Common myeloid progenitor, CD34-positive (primary cell): ENCODE data around the gene PLOD1.
"Not testable (repeated sequence)": the region's sequence is repeated elsewhere in the genome, so short reads cannot be mapped to it uniquely, and the experiment has no call there.

ENCODE experiments used
- CTCF ChIA-PET: fragments of 350-600 bp; sonication (Branson Sonifier 250); formaldehyde crosslinking; loops from one replicate; lab custom pipeline; 2021; ENCODE audit warnings: antibody characterized with exemption; lab: Charles Lee
- POLR2A ChIA-PET: fragments of 350-600 bp; sonication (Branson Sonifier 250); formaldehyde crosslinking; loops from one replicate; lab custom pipeline; 2021; ENCODE audit warnings: antibody characterized with exemption; lab: Charles Lee
- DNase-seq, 3 donors: peaks; one replicate each; pipeline versions ENCODE4 v3.0.0 to v3.0.0-alpha.2; 2013
- H3K27ac ChIP-seq, 2 experiments: 1 replicate in 1 of 2; 2 replicates in 1 of 2; pipeline ENCODE4 v1.7.0; 2013; ENCODE audit warnings: inconsistent platforms in 2 of 2, low read length in 2 of 2, mild to moderate bottlenecking in 2 of 2, low read depth in 1 of 2, moderate library complexity in 1 of 2; ENCODE audit not compliant: severe bottlenecking in 2 of 2, insufficient read depth in 1 of 2, poor library complexity in 1 of 2
- H3K27me3 ChIP-seq, 5 experiments: replicated peaks in 2 of 5; 1 replicate in 3 of 5; 2 replicates in 2 of 5; pipeline versions ENCODE4 v1.6.1 to v1.7.0; 2013; ENCODE audit warnings: low read length in 4 of 5, mild to moderate bottlenecking in 2 of 5, moderate library complexity in 2 of 5, inconsistent platforms in 1 of 5; ENCODE audit not compliant: insufficient read depth in 5 of 5, control insufficient read depth in 4 of 5
- H3K36me3 ChIP-seq, 4 experiments: 1 replicate in 2 of 4; 2 replicates in 2 of 4; pipeline versions ENCODE4 v1.6.1 to v1.7.0; 2013; ENCODE audit warnings: low read length in 3 of 4, control low read depth in 1 of 4, mild to moderate bottlenecking in 1 of 4; ENCODE audit not compliant: control insufficient read depth in 4 of 4, insufficient read depth in 4 of 4
- H3K4me1 ChIP-seq, 4 experiments: 1 replicate in 3 of 4; 2 replicates in 1 of 4; pipeline versions ENCODE4 v1.6.1 to v1.7.1; 2013; ENCODE audit warnings: low read length in 3 of 4, mild to moderate bottlenecking in 3 of 4, control low read depth in 1 of 4, inconsistent platforms in 1 of 4, moderate library complexity in 1 of 4; ENCODE audit not compliant: control insufficient read depth in 4 of 4, insufficient read depth in 4 of 4; ENCODE audit errors: control extremely low read depth in 1 of 4
- H3K4me3 ChIP-seq, 7 experiments: 1 replicate in 4 of 7; 2 replicates in 3 of 7; pipeline versions ENCODE4 v1.5.1 to v1.7.0; 2013; ENCODE audit warnings: mild to moderate bottlenecking in 7 of 7, low read length in 6 of 7, moderate library complexity in 6 of 7, inconsistent platforms in 2 of 7, low read depth in 2 of 7, control low read depth in 1 of 7; ENCODE audit not compliant: insufficient read depth in 4 of 7, control insufficient read depth in 1 of 7; ENCODE audit errors: extremely low read depth in 1 of 7
- H3K9me3 ChIP-seq, 5 experiments: 1 replicate in 4 of 5; 2 replicates in 1 of 5; pipeline versions ENCODE4 v1.6.1 to v1.7.1; 2013; ENCODE audit warnings: low read length in 4 of 5, mild to moderate bottlenecking in 2 of 5, inconsistent platforms in 1 of 5, low read depth in 1 of 5, moderate library complexity in 1 of 5; ENCODE audit not compliant: control insufficient read depth in 4 of 5, insufficient read depth in 2 of 5; ENCODE audit errors: control extremely low read depth in 1 of 5
- WGBS: methylation state at CpG from one replicate; pipeline ENCODE4 v1.1.5; 2013; ENCODE audit not compliant: insufficient coverage; 5-methylcytosine and 5-hydroxymethylcytosine counted together

PLOD1 gene

DNA sequence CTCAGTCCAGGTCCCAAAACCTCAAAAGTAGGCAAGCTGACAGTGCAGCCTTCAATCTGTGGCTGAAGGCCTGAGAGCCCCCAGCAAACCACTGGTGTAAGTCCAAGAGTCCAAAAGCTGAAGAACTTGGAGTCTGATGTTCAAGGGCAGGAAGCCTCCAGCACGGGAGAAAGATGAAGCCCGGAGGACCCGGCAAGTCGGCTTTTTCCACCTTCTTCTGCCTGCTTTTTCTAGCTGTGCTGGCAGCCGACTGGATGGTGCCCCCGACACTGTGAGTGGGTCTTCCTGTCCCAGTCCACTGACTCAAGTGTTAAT is 23.6 kb upstream of the PLOD1 start:
- H3K4me3 ChIP-seq, H3K27ac ChIP-seq, H3K9me3 ChIP-seq, H3K36me3 ChIP-seq, DNase-seq, H3K27me3 ChIP-seq: not testable (repeated sequence)
- ChIA-PET POLR2A (interaction anchor here (2.1 kb wide), 1 partner anchor 69 kb away, joined by 8 read pairs; no protein-coding TSS in a partner anchor), CTCF (interaction anchor here (1.0 kb wide), 1 partner anchor 36 kb away, joined by 3 read pairs; no protein-coding TSS in a partner anchor)
- peaks cover 0 to 14% (median 9%) of the 10 kb centered on the region in 4 experiments for H3K4me1 ChIP-seq
- WGBS, result 88% methylated on average over 6 of the region's 6 CpGs

DNA sequence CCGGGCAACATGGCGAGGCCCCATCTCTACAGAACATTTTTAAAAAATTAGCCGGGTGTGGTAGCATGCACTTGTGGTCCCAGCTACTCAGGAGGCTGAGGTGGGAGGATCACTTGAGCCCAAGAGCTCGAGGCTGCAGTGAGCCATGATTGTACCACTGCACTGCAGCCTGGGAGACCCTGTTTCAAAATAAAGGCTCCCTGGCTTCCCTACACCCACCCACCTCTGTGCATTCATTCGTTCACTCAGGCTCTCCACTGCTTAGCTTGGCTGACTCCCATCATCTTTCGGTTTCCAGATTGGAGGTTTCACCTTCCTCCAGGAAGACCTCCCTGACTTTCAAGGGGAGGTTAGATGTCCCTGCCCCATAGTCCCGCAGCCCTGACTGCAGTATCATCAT is 22.5 kb upstream of the PLOD1 start:
- no peak for DNase-seq
- no peak overlapping the region for H3K4me3 ChIP-seq
- 97% methylated on average over 7 of the region's 7 CpGs for WGBS
- ChIA-PET CTCF (no interaction called here), POLR2A (interaction anchor here (1.2 kb wide), 1 partner anchor 12 kb away, joined by 4 read pairs; no protein-coding TSS in a partner anchor)
- peaks cover 0 to 13% (median 9%) of the 10 kb centered on the region in 4 experiments for H3K4me1 ChIP-seq
- no peaks in the 10 kb centered on the region for H3K36me3 ChIP-seq
- no peak overlapping the region for H3K27ac ChIP-seq
- H3K27me3 ChIP-seq, result no peaks in the 10 kb centered on the region
- H3K9me3 ChIP-seq, result no peaks in the 10 kb centered on the region

GRCh38 chr1:11912482-11913216 is 21.9 kb upstream of the PLOD1 start:
- H3K27ac ChIP-seq, DNase-seq, H3K36me3 ChIP-seq, H3K4me3 ChIP-seq, H3K27me3 ChIP-seq, H3K9me3 ChIP-seq, CTCF ChIA-PET: not testable (repeated sequence)
- WGBS, result 96% methylated on average over 17 of the region's 21 CpGs
- H3K4me1 ChIP-seq, result peaks cover 0 to 10% (median 9%) of the 10 kb centered on the region in 4 experiments
- POLR2A ChIA-PET, result interaction anchor here (1.2 kb wide), 1 partner anchor 11 kb away, joined by 4 read pairs; no protein-coding TSS in a partner anchor

DNA sequence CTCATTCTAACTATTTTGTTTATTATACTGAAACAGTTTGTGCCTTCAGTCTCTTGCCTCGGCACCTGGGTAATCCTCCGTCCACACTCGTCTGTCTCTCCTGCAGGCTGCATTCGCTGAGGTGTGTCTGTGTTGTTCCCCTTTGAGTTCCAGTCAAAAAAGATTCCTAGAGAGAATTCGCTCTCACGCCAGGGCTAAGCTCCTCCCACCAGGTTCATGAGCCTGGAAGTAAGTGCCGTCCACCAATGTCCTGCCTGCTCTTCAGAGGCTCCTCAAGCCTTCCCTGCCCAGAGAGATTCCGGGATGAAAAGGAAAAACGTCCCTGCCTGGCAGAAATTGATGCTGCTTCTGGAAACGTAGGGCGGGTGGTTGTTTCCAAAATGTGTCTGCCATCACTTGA is 21.2 kb upstream of the PLOD1 start:
- H3K4me3 ChIP-seq, result no peak overlapping the region
- peaks cover 0 to 5% (median 2%) of the 10 kb centered on the region in 4 experiments for H3K36me3 ChIP-seq
- H3K27ac ChIP-seq, result no peak overlapping the region
- peaks cover 0 to 10% (median 9%) of the 10 kb centered on the region in 4 experiments for H3K4me1 ChIP-seq
- 85% methylated on average over 11 of the region's 11 CpGs for WGBS
- no peak for DNase-seq
- H3K9me3 ChIP-seq, result no peaks in the 10 kb centered on the region
- ChIA-PET POLR2A (no interaction called here), CTCF (interaction anchor here (0.8 kb wide), 1 partner anchor 17 kb away, joined by 3 read pairs; no protein-coding TSS in a partner anchor)
- H3K27me3 ChIP-seq, result no peaks in the 10 kb centered on the region

DNA sequence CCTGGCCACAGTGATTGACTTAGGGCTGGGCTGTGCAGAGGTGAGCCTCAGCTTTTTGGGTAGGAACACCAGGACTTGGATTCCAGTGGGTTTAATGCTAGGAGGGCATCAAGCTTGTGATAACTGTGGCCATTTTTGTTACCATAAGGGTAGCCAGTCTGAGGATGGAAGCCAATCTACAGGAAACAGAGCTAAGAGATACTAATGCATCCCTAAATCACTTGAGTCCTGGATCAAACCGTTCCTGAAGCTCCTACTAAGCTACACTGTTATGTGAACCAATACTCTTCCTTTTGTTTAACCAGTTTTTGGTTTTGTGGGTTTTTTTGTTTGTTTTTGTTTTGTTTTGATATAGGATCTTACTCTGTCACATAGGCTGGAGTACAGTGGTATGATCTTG is 20.5 kb upstream of the PLOD1 start:
- Histone ChIP-seq H3K9me3 (no peaks in the 10 kb centered on the region), H3K36me3 (peaks cover 0 to 10% (median 7%) of the 10 kb centered on the region in 4 experiments), H3K27me3 (no peaks in the 10 kb centered on the region), H3K27ac (no peak overlapping the region), H3K4me3 (no peak overlapping the region), H3K4me1 (peaks cover 0 to 3% (median 2%) of the 10 kb centered on the region in 4 experiments)
- CTCF ChIA-PET, result interaction anchor here (1.0 kb wide), 1 partner anchor 66 kb away, joined by 3 read pairs; the partner anchor contains the start of gene MFN2
- WGBS, result no CpG with 5 or more reads among the region's 1 CpG
- peak in 2 of 3 donors; percentile 28 to 52 for DNase-seq
- POLR2A ChIA-PET, result interaction anchor here (0.9 kb wide), 1 partner anchor 67 kb away, joined by 3 read pairs; no protein-coding TSS in a partner anchor

GRCh38 chr1:11918799-11919519 is 15.6 kb upstream of the PLOD1 start:
- ChIA-PET CTCF (interaction anchor here (1.2 kb wide), 1 partner anchor 9 kb away, joined by 3 read pairs; no protein-coding TSS in a partner anchor), POLR2A (interaction anchor here (1.9 kb wide), 1 partner anchor 10 kb away, joined by 15 read pairs; no protein-coding TSS in a partner anchor)
- Histone ChIP-seq H3K4me1 (peaks cover 0 to 7% (median 5%) of the 10 kb centered on the region in 4 experiments), H3K9me3 (no peaks in the 10 kb centered on the region), H3K27me3 (no peaks in the 10 kb centered on the region), H3K36me3 (peaks cover 5 to 52% (median 36%) of the 10 kb centered on the region in 4 experiments), H3K4me3 (no peak overlapping the region), H3K27ac (no peak overlapping the region)
- no peak for DNase-seq
- 93% methylated on average over 13 of the region's 14 CpGs for WGBS
